ES-I3 (cell line): ENCODE results near the gene ITGAL.

Experiments used
- H3K36me3 ChIP-seq: 2 replicates; pipeline ENCODE4 v1.6.1; 2013; ENCODE audit warnings: mild to moderate bottlenecking, low read length, control low read depth, moderate library complexity; ENCODE audit not compliant: insufficient read depth
- H3K4me1 ChIP-seq: 2 replicates; pipeline ENCODE4 v1.6.1; 2013; ENCODE audit warnings: mild to moderate bottlenecking, control low read depth, low read length; ENCODE audit not compliant: insufficient read depth
- H3K9ac ChIP-seq: 2 replicates; pipeline ENCODE4 v1.6.1; 2013; ENCODE audit warnings: low read depth, mild to moderate bottlenecking, low read length, moderate library complexity
- H3K9me3 ChIP-seq: 2 replicates; pipeline ENCODE4 v1.6.1; 2013; ENCODE audit warnings: mild to moderate bottlenecking, low read length, moderate library complexity; ENCODE audit not compliant: control insufficient read depth, insufficient read depth

Gene ITGAL

DNA sequence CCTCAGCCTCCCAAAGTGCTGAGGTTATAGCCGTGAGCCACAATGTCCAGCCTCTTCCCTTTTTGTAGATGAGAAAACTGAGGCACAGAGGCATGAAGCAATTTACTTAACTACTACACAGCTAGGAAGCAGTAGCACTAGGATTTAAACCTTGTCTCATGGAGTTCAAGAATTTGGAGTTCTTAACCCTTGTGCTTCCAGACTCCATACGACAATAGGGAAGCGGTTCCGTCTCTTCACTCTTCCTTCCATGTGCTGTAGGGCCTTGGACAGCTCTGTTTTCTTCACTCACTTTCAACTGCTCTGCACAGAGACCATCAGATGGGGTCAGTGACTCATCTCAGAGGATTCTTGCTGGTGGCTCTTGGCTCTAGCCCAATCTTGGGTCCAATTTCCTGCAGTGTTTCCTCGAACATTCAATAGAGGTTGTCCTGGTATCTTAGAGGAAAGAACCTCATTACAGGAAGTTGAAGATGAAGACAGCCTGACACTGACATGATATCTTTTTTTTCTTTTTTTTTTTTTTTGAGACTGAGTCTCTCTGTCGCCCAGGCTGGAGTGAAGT, 19.3 kb downstream of the ITGAL start:
- Histone ChIP-seq H3K9me3 (no peaks in the 10 kb centered on the region), H3K4me1 (peaks cover 13% of the 10 kb centered on the region; the same call in 1 of the 2 replicates), H3K36me3 (no peaks in the 10 kb centered on the region), H3K9ac (no peak overlapping the region)

DNA sequence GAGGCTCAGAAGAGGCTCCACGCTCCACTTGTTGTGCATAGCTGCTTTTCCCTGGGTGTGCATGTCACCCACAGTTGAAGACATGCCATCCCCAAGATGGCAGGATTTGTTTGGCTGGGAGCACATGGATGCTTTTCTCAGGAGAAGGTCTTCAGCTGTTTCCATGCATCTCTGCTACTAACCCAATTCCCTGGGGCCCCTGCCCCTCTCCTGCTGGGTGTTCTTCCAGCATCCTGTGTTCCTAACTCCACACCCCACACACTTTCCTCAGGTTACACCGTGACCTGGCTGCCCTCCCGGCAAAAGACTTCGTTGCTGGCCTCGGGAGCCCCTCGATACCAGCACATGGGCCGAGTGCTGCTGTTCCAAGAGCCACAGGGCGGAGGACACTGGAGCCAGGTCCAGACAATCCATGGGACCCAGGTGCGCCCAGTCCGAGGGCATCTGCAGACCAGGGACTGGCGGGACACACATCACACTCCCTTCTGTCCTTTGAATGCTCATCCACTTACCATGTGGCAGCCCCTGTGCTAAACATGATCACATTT, 21.5 kb downstream of the ITGAL start:
- Histone ChIP-seq H3K4me1 (peaks cover 12% of the 10 kb centered on the region; the same call in 1 of the 2 replicates), H3K36me3 (no peaks in the 10 kb centered on the region), H3K9ac (no peak overlapping the region), H3K9me3 (no peaks in the 10 kb centered on the region)

DNA sequence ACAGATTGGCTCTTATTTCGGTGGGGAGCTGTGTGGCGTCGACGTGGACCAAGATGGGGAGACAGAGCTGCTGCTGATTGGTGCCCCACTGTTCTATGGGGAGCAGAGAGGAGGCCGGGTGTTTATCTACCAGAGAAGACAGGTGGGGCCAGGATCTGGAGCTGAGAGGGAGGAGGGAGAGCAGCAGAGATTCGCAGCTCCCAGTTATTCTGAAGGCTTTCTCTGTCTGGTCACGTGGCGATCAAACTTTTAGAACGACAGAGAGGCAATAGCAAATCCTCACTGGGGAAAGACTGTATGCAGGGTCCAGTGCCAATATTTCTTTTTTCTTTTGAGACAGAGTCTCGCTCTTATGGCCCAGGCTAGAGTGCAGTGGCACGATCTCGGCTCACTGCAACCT, 22.2 kb downstream of the ITGAL start:
- no peaks in the 10 kb centered on the region for H3K36me3 ChIP-seq

DNA sequence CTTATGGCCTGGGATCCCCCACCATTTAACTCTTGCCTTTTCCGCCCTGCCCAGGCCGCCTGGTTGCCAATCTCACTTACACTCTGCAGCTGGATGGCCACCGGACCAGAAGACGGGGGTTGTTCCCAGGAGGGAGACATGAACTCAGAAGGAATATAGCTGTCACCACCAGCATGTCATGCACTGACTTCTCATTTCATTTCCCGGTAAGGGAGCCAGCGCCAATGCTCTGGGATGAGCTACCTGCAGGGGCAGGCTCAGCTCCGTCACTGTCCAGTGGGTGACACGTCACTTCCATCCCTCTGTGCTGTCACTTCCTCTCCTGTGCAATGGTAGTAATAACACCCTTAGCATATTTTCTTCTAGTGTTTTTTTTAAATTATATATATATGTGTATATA, 26.7 kb downstream of the ITGAL start:
- Histone ChIP-seq H3K36me3 (no peaks in the 10 kb centered on the region), H3K9ac (no peak overlapping the region), H3K4me1 (no peaks in the 10 kb centered on the region), H3K9me3 (no peaks in the 10 kb centered on the region)

More for the DNA sequence above, 22.2 kb downstream of the ITGAL start:
- H3K9me3 ChIP-seq = no peaks in the 10 kb centered on the region
- no peak overlapping the region for H3K9ac ChIP-seq
- H3K4me1 ChIP-seq = peaks cover 8% of the 10 kb centered on the region; the same call in 1 of the 2 replicates

DNA sequence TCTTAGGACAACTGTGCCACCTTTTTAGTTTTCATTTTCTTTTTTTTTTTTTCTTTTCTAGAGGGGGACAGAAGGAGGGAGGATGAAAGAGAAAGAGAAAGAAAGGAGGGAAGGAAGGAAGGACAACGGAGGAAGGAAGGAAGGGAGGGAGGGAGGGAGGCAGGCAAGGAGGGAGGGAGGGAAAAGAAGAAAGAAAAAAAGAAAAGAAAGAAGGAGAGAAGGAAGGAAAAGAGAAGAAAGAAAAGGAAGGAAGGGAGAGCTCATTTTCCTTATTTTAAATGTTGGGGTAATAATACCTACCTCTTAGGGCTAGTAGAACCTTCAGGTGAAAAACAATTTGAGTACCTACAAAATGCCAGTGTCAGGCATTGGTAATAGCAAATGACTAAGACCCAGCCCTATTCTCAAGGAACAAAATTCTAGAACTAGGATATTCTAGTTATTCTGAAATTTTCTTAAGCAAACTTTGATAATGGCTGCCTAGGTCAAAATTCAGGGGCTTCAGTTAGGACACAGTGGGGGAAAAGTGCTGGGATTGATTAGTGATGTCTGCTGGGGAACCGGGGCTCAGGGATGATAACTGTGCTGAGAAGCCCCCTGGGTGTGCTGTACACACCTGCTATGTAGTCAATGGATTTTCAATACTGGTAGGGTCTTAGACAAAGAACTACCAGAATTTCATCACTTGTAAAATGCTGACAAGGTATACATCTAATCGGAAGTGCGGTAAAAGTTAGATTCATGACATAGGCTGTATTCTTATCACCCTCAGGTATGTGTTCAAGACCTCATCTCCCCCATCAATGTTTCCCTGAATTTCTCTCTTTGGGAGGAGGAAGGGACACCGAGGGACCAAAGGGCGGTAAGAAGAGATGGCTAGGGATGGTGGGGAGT, 31.1 kb downstream of the ITGAL start:
- H3K4me1 ChIP-seq = no peaks in the 10 kb centered on the region
- H3K9me3 ChIP-seq = no peaks in the 10 kb centered on the region
- no peaks in the 10 kb centered on the region for H3K36me3 ChIP-seq
- H3K9ac ChIP-seq = no peak overlapping the region

DNA sequence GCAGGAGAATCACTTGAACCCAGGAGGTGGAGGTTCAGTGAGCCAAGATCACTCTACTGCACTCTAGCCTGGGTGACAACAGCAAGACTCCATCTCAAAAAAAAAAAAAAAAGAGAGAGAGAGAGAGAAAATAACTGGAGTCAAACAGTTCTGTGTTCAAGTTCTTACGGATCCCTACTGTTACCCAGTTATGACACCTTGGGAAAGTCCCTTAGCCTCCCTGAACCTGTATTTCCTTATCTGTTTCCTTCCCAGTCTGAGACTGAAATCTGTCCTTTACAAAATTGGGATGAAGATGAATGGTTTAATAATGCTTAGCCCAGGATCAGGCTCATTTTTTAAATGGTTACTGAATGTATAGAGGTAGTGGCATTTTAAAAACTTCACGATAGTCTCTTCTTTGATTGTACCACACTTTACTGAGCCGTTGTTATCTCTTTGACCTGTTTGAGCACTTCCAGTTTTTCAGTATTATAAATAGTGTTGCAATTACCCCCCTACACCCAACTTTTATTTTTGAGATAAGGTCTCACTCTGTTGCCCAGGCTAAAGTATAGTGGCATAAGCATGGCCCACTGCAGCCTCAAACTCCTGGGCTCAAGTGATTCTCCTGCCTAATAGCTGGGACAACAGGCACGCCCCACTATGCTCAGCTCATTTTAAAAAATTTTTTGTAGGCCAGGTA, 36.7 kb downstream of the ITGAL start:
- Histone ChIP-seq H3K9me3 (no peaks in the 10 kb centered on the region), H3K9ac (no peak overlapping the region), H3K4me1 (no peaks in the 10 kb centered on the region), H3K36me3 (no peaks in the 10 kb centered on the region)

DNA sequence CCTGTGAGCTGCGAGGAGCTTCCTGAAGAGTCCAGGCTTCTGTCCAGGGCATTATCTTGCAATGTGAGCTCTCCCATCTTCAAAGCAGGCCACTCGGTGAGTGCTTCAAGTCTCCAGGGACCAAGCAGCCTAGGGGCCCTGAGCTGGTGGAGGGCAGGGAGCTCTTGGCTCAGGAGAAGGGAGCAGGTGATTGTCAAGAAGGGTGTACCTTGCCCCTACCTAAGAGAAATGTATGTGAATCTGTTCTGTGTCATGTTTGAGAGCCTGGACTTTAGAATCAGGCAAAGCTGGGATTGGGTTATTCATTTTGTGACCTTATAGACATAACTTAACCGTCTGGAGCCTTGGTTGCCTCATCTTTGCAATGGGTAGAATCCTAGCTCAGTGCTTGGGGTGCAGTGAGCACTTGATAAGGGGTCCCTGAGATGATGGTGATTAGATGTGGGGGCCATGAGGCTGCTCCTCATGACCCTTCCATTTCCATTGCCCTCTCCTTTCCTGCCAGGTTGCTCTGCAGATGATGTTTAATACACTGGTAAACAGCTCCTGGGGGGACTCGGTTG, 37.9 kb downstream of the ITGAL start:
- no peaks in the 10 kb centered on the region for H3K36me3 ChIP-seq
- no peaks in the 10 kb centered on the region for H3K4me1 ChIP-seq
- H3K9me3 ChIP-seq = no peaks in the 10 kb centered on the region
- no peak overlapping the region for H3K9ac ChIP-seq

DNA sequence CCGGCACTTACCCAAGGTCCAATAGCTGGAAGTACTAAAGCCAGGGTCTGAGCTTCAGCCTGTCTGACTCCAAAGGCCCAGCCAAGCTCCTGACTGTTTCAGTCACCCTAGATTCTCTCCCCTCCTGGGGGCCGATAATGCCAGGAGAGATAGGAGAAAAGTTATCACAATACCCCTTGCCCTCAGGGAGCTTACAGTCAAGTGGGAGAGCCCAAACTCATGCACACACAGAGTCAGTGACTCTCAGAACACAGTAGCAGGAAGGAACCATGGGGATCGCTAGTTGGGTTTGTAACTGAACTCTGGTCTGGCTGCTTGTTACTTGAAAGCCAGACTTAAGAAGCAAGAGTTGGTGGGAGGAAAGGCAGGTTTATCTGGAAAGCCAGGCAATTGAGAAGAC, 39.0 kb downstream of the ITGAL start:
- no peak overlapping the region for H3K9ac ChIP-seq
- no peaks in the 10 kb centered on the region for H3K9me3 ChIP-seq
- H3K4me1 ChIP-seq = no peaks in the 10 kb centered on the region
- H3K36me3 ChIP-seq = no peaks in the 10 kb centered on the region

DNA sequence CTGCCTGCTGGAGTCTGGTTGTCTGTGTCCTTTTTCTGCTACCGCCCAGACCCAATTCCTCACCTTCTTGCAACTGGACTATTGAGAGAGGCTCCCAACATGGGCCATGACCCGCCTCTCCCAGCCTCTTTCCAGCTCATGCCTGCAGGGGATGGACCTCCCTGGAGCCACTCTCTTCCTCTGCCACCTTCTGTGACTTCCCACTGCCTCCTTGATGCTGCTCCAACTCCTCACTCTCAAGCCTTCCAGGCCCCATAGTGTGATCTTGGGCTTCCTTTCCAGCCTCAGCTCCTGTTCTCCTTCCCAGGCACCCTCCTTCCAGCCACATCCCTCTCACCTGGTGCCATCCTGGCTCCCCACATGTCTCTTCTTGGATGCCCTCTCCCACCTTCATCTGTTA, 42.7 kb downstream of the ITGAL start:
- H3K9ac ChIP-seq = no peak overlapping the region
- H3K4me1 ChIP-seq = no peaks in the 10 kb centered on the region
- no peaks in the 10 kb centered on the region for H3K36me3 ChIP-seq
- no peaks in the 10 kb centered on the region for H3K9me3 ChIP-seq

DNA sequence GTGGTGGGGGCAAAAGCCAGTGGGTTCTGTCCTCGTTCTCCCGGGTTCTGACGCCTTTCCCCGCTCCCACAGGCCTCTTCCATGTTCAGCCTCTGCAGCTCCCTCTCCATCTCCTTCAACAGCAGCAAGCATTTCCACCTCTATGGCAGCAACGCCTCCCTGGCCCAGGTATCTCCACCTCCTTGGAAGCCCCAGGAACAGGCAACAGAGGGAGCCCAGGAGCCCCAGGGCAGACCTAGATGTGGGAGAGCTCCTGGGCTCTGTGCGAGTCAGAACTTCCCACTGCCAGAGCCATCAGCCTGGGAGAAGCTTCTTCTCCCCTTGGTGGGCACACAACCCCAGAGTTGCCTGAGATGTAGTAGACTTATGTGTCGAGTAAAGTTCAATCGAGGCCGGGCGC, 46.0 kb downstream of the ITGAL start:
- no peaks in the 10 kb centered on the region for H3K4me1 ChIP-seq
- no peaks in the 10 kb centered on the region for H3K9me3 ChIP-seq
- H3K9ac ChIP-seq = no peak overlapping the region
- H3K36me3 ChIP-seq = no peaks in the 10 kb centered on the region

DNA sequence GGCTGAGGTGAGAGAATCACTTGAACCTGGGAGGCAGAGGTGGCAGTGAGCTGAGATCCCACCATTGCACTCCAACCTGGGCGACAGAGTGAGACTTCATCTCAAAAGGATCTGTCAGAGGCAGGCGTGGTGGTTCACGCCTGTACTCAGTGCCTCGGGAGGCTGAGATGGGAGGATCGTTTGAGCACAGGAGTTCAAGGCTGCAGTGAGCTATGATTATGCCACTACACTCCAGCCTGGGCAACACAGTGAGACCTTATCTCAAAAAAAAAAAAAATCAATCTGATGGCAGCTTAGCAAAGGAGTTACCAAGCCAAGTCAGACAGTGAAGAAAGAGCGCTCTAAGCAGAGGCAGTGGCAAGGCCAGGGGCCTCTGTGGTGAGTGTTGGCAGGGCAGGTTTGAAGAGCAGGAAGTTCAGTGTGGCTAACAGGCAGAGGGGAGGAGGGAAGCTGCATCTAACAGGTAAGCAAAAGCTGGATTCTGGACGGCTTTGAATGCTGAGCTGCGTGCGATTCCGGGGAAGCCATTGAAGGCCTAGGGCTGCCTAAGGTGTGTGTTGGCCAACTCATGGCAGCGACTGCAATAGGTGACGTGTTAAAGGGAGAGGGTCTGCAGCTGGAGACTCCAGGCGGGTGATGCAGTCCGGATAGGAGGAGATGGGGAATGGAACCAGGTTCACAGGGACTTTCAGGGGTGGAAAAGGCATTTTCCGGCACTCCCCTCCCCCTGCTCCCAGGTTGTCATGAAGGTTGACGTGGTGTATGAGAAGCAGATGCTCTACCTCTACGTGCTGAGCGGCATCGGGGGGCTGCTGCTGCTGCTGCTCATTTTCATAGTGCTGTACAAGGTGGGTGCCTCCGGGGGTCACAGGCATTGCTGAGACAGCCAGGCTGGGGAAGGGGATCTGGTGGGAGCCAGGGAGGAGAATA, 46.8 kb downstream of the ITGAL start:
- no peaks in the 10 kb centered on the region for H3K4me1 ChIP-seq
- H3K36me3 ChIP-seq = no peaks in the 10 kb centered on the region

DNA sequence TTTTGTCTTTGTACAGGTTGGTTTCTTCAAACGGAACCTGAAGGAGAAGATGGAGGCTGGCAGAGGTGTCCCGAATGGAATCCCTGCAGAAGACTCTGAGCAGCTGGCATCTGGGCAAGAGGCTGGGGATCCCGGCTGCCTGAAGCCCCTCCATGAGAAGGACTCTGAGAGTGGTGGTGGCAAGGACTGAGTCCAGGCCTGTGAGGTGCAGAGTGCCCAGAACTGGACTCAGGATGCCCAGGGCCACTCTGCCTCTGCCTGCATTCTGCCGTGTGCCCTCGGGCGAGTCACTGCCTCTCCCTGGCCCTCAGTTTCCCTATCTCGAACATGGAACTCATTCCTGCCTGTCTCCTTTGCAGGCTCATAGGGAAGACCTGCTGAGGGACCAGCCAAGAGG, 48.9 kb downstream of the ITGAL start:
- H3K4me1 ChIP-seq = no peaks in the 10 kb centered on the region
- H3K9me3 ChIP-seq = no peaks in the 10 kb centered on the region
- no peaks in the 10 kb centered on the region for H3K36me3 ChIP-seq
- H3K9ac ChIP-seq = no peak overlapping the region

More for the DNA sequence above, 46.8 kb downstream of the ITGAL start:
- no peak overlapping the region for H3K9ac ChIP-seq
- no peaks in the 10 kb centered on the region for H3K9me3 ChIP-seq

DNA sequence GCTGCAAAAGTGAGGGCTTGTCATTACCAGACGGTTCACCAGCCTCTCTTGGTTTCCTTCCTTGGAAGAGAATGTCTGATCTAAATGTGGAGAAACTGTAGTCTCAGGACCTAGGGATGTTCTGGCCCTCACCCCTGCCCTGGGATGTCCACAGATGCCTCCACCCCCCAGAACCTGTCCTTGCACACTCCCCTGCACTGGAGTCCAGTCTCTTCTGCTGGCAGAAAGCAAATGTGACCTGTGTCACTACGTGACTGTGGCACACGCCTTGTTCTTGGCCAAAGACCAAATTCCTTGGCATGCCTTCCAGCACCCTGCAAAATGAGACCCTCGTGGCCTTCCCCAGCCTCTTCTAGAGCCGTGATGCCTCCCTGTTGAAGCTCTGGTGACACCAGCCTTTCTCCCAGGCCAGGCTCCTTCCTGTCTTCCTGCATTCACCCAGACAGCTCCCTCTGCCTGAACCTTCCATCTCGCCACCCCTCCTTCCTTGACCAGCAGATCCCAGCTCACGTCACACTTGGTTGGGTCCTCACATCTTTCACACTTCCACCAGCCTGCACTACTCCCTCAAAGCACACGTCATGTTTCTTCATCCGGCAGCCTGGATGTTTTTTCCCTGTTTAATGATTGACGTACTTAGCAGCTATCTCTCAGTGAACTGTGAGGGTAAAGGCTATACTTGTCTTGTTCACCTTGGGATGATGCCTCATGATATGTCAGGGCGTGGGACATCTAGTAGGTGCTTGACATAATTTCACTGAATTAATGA, 49.5 kb downstream of the ITGAL start:
- H3K36me3 ChIP-seq = no peaks in the 10 kb centered on the region

More for the DNA sequence above, 49.5 kb downstream of the ITGAL start:
- no peak overlapping the region for H3K9ac ChIP-seq
- no peaks in the 10 kb centered on the region for H3K9me3 ChIP-seq
- no peaks in the 10 kb centered on the region for H3K4me1 ChIP-seq
